ENCODE results near the gene HIP1.
"Not testable (repeated sequence)": the region's sequence is repeated elsewhere in the genome, so short reads cannot be mapped to it uniquely, and the experiment has no call there.

The HIP1 gene

DNA sequence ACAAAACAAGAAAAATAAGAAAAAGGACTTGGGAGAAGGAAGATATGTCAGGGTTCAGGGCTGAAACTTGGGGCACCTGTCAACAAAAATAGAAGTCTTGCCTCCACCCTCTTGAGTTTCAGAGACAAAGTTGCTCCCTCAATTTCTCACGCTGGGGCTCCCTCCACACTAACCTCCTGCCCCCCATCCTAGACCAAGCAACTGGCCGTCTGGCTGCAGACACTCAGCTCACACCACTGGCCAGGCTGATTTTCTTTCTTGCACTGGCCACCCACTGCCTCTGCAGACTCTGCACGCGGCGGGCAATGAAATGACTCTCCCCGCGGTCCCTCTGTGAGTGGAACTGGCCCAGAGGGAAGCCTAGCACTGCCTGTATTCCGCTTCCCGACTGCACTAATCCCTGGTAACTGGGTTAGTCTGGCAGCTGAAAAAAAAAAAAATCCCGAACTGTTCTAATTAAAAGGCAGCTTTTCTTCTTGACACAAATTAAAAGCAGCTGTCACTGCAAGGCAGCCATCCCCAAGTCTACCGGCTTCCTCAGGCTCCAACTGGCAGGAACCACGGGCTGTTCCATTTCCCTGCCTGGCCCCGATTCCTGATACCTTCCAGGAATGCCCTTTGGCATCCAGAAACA, 163.1 kb downstream of the HIP1 start:
- no peak for DNase-seq (ENCODE audit: low read depth)
- TF ChIP-seq, protein P1, sequence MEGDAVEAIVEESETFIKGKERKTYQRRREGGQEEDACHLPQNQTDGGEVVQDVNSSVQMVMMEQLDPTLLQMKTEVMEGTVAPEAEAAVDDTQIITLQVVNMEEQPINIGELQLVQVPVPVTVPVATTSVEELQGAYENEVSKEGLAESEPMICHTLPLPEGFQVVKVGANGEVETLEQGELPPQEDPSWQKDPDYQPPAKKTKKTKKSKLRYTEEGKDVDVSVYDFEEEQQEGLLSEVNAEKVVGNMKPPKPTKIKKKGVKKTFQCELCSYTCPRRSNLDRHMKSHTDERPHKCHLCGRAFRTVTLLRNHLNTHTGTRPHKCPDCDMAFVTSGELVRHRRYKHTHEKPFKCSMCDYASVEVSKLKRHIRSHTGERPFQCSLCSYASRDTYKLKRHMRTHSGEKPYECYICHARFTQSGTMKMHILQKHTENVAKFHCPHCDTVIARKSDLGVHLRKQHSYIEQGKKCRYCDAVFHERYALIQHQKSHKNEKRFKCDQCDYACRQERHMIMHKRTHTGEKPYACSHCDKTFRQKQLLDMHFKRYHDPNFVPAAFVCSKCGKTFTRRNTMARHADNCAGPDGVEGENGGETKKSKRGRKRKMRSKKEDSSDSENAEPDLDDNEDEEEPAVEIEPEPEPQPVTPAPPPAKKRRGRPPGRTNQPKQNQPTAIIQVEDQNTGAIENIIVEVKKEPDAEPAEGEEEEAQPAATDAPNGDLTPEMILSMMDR (IDR thresholded peaks at IDR 0.05; ENCODE audit: insufficient read depth, low read depth, low read length, missing control alignments) = no peak
- no peak overlapping the region for H3K4me3 ChIP-seq (ENCODE audit: low read depth, low read length)

DNA sequence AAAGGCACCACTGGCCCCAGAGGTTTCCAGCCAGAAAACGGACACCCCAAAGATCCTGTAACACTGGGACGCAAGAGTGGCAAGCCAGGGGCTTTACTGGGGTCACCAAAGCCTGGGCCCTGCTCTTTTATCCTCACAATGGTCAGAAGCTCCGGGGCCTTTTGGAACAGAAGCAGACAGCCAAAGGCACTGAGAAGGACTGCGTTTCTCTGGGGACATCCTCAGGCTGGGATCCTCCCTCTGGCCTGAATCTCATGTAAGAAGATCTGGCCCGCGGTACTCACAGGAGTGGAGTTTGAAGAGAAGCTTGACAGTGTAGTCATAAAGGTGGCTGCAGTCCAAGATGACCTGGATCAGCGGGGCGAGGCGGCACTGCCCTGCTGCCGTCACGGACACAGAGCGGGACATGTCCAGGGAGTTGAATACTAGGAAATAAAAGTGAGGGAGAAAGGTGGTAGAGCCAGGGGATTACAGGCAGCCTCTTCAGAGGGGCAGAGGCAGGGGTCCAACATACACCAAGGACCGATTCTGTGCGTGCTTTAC, 165.2 kb downstream of the HIP1 start:
- TF ChIP-seq, protein P1 (IDR thresholded peaks at IDR 0.05; ENCODE audit: insufficient read depth, low read depth, low read length, missing control alignments) = no peak
- no peak overlapping the region for H3K4me3 ChIP-seq (ENCODE audit: low read depth, low read length)
- DNase-seq (ENCODE audit: low read depth) = no peak

- TF ChIP-seq, protein P1 (IDR thresholded peaks at IDR 0.05; ENCODE audit: insufficient read depth, low read depth, low read length, missing control alignments) = no peak
- H3K4me3 ChIP-seq (ENCODE audit: low read depth, low read length) = no peak overlapping the region
- DNase-seq (ENCODE audit: low read depth) = no peak
Measured at GRCh38 chr7:75572814-75573213, 165.9 kb downstream of the HIP1 start.

GRCh38 chr7:75572396-75572795, 166.3 kb downstream of the HIP1 start:
- DNase-seq (ENCODE audit: low read depth) = no peak
- TF ChIP-seq, protein P1 (IDR thresholded peaks at IDR 0.05; ENCODE audit: insufficient read depth, low read depth, low read length, missing control alignments) = no peak
- no peak overlapping the region for H3K4me3 ChIP-seq (ENCODE audit: low read depth, low read length)

GRCh38 chr7:75571209-75571608, 167.5 kb downstream of the HIP1 start:
- TF ChIP-seq, protein P1 (IDR thresholded peaks at IDR 0.05; ENCODE audit: insufficient read depth, low read depth, low read length, missing control alignments) = no peak
- DNase-seq (ENCODE audit: low read depth) = no peak
- no peak overlapping the region for H3K4me3 ChIP-seq (ENCODE audit: low read depth, low read length)

GRCh38 chr7:75569629-75570282, 169.0 kb downstream of the HIP1 start:
- not testable (repeated sequence) for H3K4me3 ChIP-seq (ENCODE audit: low read depth, low read length); DNase-seq (ENCODE audit: low read depth)

- TF ChIP-seq, protein P1 (IDR thresholded peaks at IDR 0.05; ENCODE audit: insufficient read depth, low read depth, low read length, missing control alignments) = no peak
- no peak overlapping the region for H3K4me3 ChIP-seq (ENCODE audit: low read depth, low read length)
- DNase-seq (ENCODE audit: low read depth) = no peak
Measured at GRCh38 chr7:75567948-75568595, 170.7 kb downstream of the HIP1 start.
